GM18870 (cell line): ENCODE data around the gene MTHFD1L.
"Not testable (repeated sequence)": the region's sequence is repeated elsewhere in the genome, so short reads cannot be mapped to it uniquely, and the experiment has no call there.

Experiments used
- ATAC-seq: cut with Tn5 transposase; IDR thresholded peaks from one replicate; pipeline ENCODE4 v1.9.1; 2021; ENCODE audit warnings: moderate library complexity; ENCODE audit not compliant: unreplicated experiment

The MTHFD1L gene

DNA sequence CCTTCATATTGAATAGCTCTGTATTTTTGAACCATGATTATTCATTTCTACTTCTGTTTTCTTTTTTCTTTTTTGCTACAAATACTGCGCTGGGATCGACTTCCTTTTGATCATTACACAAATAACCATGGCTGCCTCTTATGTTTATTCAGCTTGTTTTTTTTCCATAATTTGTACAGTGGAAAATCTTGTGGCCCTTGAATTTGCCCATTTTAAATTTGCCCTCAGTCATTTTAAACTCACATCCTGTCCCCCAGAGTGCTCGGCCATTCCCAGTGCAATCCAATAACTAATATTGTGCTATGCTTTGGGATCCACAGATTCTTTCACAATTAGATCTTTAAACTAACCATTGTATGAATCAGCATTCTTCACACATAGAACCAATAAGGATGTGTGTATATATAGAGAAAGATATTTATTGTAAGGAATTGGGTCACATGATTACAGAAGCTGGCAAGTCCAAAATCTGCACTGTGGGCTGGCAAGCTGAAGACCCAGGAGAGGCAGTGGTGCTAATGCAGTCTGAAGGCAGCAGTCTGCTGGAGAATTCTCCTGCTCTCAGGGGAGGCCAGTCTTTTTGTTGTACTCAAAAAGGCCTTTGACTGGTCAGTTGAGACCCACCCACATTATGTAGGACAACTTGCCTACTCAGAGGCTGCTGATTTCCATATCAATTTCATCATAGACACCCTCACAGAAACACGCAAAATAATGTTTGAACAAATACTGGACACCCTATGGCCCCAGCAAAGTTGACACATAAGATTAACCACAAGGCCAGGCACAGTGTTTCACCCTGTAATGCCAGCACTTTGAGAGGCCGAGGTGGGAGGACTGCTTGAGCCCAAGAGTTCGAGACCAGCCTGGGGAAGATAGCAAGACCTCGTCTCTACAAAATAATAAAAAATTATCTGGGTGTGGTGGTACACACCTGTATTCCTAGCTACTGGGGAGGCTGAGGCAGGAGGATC is 147.1 kb downstream of the MTHFD1L start:
- ATAC-seq, result no peak

DNA sequence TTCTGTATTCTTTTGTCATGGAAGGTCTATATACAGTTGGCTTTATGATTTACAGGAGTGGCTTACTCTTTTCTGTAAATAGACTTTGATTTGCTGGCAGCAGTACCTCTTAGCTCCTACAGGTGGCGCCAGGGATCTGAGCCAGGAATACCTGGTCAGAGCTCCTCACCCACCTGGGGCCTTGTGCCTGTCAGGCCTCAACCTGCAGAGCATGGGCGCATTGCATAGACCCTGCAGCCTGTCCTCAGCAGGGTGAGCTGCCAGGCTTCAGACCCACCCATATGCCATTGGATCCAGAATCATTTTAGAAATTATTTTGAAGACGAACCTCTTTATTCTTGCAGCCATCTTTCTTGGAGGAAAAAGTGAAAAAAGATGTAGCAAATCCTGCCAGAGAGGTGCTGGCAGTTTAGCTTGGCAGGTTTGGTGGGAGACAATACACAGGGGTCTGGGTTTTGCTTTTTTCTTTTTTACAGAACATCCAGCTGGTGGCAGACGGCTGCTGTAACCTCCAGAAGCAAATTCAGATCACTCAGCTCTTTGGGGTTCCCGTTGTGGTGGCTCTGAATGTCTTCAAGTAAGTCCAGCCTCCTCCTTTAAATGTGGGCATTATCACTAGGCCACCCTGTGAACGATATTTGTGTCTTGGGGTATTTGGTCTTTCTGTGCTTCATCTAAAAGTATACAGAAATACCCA is 149.1 kb downstream of the MTHFD1L start:
- ATAC-seq, result no peak

DNA sequence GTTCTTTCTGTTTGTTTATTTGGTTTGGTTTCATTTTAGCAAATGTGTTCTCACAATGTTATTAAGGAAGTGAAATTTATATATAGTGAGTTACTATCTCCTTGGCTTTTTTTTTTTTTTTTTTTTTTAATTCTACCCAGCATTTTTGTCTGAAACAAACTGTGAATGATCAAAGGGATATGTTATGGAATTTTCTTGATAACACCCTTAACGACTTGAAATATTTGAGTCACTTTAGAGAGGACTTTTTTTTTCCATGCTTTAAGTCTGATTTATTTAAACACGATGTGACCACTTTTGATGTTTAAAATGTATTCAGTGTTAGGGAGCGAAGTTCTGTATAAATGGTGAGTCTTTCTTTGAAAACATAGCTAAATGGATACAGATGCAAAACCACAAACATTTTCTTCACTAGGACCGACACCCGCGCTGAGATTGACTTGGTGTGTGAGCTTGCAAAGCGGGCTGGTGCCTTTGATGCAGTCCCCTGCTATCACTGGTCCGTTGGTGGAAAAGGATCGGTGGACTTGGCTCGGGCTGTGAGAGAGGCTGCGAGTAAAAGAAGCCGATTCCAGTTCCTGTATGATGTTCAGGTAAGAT is 149.7 kb downstream of the MTHFD1L start:
- ATAC-seq, result no peak

DNA sequence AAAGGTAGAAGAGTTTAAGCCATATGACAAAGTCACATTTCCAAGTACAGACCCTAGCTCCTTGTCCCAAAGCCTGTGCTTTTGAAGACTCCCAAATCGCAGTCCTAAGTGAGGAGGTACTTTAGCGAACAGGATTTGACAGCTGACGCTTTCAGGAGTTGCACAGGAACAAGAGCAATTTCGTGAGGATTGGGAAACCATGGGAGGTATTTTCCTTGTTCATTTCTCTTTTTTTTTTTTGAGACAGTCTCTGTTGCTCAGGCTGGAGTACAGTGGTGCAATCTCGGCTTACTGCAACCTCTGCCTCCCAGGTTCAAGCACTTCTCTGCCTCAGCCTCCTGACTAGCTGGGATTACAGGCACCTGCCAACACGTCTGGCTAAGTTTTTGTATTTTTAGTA is 150.6 kb downstream of the MTHFD1L start:
- no peak for ATAC-seq

DNA sequence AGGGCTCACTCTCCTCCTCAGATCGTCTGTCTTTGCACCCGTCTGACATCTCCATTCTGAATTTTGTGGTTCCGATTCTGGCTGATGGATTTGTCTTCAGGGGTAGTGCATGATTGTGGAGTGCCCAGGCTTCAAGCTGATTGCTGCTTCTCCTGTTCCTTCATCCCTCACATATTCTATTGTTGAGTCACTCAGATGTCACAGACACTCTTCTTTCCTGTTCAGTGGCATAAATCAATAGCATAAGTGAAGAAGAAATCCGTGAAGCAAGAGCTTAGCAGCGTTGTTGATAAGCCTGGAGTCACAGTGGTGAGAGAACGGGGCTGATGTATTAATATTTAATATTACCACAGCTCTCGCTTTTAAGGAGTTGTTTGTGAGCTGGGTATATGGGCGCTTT is 152.5 kb downstream of the MTHFD1L start:
- no peak for ATAC-seq

DNA sequence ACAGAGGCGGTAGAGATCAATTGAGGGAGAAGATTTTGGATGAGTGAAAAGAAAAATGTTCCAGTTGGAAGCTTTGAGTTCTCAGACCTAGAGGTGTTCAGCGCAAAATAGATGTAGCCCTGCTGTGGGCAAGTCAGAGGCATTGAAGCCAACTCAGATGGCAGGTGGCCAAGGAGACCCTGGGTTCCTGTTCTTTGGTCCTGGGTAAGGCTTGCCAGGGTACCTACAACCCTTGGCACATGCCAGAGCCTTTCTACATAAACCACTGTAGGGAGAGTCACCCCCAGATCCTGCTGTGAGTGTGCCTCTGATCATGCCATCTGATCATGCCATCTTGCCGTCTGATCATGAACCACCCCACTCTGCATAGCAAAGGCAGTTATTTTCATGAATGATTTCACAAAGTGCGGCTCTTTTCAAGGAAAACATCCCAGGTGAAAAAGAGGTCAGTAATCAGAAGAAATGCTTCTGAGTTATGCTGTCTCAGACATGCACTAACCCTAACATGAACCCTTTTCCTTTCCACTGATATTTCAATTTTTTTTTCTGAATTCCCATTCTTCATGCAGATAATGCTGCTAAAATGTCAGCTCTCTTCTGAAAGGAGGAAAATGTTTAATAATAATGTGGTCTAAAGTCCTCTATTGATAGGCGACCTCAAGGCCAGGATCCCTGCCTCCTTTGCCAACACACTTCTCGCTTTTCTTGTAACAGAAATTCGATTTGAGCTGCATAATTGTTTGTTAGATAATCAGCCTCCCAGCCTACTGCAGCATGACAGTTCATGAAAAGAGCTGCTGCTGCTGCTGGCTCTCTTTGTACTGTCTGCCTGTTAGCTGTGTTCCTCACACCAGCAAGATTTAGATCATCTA is 153.6 kb downstream of the MTHFD1L start:
- ATAC-seq, result no peak

DNA sequence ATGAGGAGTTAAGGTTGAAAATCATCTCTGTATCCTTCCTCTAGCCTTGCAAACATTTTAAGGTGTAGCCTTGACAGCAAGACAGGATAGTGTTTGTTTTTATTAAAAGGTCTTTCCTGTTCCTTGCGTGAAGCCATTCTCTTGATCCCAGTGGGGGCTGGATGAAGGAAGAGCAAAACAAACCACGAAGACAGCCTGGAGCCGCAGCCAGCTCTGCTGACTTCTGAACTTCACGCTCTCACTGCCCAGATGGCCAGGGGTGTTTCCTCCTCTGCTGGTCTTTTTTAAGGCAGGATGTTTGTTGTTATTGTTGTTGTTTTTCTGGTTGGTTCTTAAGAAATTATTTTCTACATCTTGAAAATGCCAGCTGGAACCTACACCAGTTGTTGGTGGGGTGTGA is 156.4 kb downstream of the MTHFD1L start:
- no peak for ATAC-seq

DNA sequence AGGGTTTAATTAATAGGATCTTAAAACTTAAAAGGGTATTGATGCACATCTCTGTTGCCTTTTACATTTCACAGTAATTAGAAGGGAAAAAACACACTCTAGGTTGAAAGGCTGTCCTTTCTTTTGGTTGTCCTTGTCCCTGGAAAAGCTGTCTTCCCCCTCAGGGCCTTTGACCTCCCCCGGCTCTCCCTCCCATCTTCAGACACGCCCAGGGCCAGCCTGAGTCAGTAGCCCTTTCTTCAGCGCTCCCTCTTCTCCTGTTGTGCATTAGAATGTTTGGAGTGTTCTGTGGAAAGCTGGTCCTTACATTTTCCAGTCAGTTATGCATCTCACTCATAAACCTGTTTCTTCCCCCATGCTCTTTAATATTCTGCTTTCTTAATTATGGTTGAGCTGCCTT is 157.0 kb downstream of the MTHFD1L start:
- no peak for ATAC-seq

DNA sequence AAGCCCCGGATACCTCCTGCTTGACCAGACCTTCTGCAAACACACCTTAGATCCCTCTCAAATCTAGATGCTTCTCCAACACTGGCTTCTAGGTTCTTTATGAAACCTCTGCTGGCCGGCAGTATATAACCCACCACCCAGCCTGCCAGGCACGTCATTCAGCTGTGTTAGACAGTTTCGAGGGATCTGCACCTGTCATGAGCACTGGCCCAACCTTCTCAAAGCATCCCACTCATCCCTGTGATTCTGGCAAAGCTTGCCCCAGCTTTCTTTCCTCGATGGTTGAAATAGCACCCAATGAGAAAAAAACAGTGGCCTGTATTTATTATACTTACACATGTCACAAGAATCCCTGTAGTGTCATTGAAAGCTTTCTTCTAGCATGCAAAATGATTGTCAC is 157.8 kb downstream of the MTHFD1L start:
- no peak for ATAC-seq

DNA sequence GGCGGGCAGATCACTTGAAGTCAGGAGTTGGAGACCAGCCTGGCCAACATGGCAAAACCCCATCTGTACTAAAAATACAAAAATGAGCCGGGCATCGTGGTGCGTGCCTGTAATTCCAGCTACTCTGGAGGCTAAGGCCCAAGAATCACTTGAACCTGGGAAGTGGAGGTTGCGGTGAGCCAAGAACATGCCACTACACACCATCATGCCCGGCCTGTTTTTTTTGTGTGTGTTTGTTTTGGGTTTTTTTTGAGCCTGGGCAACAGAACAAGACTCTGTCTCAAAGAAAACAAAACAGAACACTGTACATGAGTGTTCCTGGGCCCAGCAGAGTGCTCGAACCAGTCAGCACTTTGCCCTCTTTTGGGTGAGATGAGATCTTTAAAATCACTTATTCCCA is 159.1 kb downstream of the MTHFD1L start:
- no peak for ATAC-seq

DNA sequence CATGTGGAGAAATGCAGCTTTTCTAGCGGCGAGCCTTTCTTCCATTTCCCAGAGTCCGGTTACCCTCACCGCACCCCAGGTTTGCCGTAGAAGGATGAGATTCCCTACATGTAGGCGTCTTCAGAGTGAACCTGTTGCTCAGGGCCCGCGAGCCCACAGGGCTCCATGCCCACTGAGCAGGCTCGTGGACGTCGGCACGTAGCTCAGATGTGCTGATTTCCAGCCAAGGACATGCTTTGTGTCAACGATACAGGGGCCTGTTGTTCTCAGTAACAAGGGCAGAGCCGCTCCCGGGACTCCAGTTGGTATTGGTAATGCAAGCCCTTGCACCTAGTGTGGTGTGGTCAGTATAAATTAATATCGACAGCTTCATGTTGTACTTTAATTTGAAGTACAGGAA is 159.6 kb downstream of the MTHFD1L start:
- ATAC-seq, result no peak

DNA sequence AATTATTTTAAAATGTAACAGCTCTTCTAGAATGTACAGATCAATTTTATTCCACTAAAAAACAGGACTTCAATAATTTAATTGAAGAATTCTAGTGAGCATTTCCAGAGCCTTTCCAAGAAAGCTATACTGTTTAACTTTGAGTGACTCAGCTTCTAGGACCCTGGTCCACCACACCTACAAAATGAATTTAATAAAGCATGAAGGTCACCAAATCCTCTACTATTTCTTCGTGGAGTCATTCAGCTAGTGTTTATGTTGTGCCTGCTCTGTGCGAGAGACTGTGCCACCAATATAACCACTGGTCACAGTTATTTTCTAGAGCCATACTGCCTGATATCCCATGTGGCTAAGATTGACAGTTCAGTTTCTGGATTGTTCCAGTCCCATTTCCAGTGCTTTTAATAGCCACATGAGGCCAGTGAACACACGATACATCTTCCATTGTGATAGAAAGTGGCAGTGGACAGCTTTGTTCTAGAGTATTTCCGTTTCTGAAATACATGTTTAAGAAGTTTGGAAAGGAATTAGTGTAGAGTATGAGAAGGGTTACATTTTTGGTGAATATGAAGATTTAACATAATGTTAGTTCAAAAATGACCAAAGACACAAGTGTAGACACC is 160.7 kb downstream of the MTHFD1L start:
- ATAC-seq, result no peak

DNA sequence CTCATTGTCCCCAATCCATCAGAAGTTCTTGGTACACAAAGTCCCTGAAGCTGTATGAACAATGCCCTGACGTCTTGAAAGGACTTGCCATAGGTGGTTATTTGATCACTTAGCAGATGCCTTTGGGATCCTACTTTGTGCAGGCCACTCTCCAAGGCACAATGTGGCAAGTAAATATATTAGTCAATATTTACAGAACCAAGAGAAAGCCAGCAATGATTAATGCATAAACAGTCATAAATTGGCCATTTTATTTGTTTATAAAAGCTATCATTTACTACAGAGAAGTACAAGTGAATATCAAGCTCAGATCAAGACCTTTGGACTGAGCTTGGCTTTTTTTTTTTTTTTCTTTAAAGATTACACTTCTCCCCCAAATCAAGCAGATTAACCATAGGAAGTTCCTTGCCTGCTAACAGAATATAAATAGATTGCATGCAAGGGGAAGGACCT is 161.8 kb downstream of the MTHFD1L start:
- ATAC-seq, result no peak

DNA sequence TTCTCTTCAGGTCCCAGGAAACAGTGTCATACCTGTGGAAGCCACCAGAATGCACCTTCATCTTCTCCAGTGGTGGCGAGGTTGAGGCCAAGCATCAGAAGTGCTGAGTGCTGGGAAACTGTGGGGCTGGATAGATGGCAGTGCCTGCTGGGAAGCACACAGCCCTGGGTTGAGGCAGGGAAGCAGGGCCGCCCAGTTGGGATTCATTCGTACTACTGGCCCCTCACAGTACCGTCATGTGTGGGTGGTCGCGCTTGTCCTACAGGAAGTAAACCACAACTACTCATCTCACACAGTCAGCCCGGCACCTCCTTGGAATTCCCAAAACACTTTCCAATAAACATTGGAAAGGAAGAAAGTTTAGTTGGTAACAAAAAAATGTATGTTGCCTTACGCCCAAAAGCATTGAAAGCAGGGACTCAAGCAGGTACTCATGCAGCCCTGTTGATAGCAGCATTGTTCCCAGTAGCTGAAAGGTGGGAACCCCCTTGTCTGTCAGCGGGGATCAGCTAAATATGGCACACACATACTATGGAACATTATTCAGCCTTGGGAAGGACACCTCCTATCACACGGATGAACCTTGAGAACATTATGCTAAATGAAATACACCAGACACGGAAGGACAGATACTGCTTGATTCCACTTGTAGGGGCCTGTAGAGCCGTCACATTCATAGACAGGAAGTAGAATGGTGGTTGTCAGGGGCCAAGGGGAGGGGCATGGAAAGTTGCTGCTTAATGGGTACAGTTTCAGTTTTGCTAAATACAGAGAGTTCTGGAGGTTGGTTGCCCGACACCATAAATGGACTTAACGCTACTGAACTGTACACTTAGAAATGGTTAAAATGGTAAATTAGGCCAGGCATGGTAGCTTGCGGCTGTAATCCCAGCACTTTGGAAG is 162.7 kb downstream of the MTHFD1L start:
- ATAC-seq, result no peak

DNA sequence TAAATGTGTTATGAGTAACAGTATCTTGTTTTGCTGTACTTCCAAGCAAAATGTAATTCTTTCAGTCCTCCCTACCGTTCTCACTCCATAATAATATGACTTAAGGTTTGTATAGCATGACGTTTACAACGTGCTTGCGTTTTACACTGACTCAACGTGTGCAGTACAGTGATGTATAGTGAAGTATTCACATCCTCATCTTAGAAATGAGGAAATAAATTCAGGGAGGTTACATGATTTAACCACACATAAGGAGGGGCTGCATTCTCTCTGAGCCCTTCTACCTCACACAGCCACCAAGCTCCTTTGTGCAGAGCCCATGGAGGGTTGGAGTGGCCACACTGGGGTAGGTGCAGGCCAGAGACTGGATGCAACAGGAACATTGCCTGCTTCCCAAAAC is 164.5 kb downstream of the MTHFD1L start:
- ATAC-seq, result no peak

DNA sequence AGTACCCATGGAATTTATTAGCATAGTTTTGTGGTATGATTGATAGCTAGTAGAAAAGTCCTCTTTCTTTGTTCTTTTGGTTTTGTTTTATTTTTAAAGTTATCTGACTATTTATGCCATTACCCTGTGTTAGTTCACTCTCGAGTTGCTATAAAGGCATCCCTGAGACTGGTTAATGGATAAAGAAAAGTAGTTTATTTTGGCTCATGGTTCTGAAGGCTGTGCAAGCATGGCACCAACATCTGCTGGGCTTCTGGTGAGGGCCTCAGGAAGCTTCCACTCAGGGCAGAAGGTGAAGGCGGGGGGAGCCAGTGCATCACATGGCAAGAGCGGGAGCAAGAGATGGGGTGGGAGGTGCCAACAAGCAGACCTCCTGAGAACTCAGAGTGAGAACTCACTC is 166.5 kb downstream of the MTHFD1L start:
- ATAC-seq, result no peak

DNA sequence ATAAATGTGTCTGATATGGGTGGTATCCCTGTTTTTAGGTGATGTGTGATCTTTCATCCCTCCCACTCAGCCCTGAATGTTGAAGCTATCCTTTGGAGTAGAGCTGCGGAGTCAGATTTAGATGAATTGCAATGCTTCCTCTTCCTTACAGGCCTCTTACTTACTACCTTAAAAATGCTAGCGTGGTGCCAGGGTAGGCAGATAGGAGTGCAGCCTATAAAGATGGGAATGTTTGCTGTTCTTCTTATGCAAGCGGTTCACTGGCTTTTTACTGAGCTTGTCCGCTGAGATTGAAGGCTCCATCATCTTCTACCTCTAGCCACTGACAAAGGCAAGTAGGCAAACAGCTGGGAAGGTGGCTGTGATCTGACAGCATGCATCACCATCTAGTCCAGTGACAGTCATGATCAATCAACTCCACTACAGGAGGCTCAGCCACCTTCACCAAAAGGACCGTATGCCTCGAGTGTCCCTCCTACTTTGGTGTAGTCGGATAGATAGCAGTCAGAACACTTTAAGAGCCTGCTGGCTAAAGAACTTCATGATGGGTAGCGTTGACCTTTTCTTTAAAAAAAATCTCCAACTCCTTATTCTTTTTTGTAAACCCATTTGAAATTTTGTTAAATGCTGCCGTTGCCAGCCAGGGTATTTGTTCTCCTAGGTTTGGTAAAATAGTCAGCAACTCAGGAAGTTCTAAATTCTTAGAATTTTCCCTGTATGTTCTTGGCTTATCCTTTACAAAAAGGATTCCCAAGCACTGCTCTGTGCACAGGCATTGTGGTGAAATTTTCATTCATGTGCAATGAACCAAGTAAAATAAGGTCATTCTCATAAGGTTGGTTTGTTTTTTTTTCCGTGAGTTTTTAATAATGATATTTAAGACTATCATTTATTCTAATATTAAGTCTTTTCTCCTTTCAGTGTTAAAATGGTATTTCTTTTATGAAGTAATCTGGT is 169.6 kb downstream of the MTHFD1L start:
- no peak for ATAC-seq

DNA sequence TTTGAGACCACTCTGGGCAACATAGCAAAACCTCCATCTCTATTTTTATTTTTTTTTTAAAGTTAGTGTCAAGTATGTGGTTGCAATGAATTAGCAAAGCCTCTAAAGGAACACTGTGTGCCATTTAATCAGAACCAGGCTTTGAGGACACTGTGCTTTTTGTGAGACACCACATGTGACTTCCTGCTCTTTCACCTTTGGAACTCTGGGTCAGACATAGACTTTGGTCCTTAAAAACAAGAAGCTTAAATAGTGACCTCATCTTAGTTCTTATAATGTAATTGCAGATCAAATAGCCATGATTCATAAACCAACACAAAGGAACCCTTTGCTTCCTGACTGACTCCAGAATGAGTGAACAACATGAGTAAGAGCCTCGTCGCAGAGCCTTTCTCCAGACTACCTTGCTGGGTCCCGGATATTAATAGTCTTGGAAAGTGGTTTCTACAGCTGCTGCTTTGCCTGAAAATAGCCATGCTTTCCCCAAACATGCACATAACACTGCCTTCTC is 170.8 kb downstream of the MTHFD1L start:
- not testable (repeated sequence) for ATAC-seq
